ENCODE data around the gene PLOD3. TPM values are rescaled to one million over a fixed set of nuclear protein-coding genes. Genes with fewer than 3 reads are reported as not detected.

PLOD3 gene
- total RNA-seq, 2 experiments from 2014 or later: 9.2 to 30.5 TPM

DNA sequence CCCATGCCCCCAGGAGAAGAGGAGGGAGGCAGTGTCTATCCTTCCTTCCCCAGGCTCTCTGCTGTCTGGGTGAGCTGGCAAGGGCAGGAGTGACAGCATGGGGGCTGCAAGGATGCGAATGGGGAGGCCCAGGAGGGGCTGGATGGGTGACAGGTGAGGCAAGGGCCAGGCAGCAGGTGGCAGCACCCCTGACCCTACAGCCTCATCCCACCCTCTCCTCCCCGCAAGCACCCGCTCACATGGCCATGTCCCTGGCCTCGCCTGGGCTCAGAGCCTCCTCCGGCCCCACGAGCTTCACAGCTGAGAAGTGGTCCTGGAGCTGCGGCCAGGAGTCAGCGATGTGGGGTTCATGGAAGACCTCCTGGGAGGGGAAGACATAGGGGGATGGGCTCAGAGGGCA lies 5.4 kb downstream of the PLOD3 start:
- Histone ChIP-seq H3K4me3 (ENCODE audit: low read depth, low read length, poor library complexity, severe bottlenecking) (no peak overlapping the region), H3K4me2 (ENCODE audit: low read length) (no peak overlapping the region), H4K20me1 (ENCODE audit: insufficient read depth, low read length) (no peaks in the 10 kb centered on the region), H3K27ac (ENCODE audit: low read depth, low read length, poor library complexity, severe bottlenecking) (no peak overlapping the region), H3K9me2 (ENCODE audit: insufficient read depth, low read length) (no peaks in the 10 kb centered on the region), H3K4me1 (ENCODE audit: insufficient read depth, low read length, poor library complexity, severe bottlenecking) (peaks cover 6% of the 10 kb centered on the region), H3K9me3 (ENCODE audit: low read length) (no peaks in the 10 kb centered on the region), H3K36me3 (ENCODE audit: insufficient read depth, low read length) (no peaks in the 10 kb centered on the region), H3K79me2 (ENCODE audit: insufficient read depth, low read depth, low read length) (no peaks in the 10 kb centered on the region), H2AFZ (ENCODE audit: low read length) (no peak overlapping the region)
- intact Hi-C loops (cut with micrococcal nuclease; ENCODE audit: unreplicated experiment): no loop called here
- ChIA-PET POLR2A (no interaction called here), CTCF (ENCODE audit: unreplicated experiment) (no interaction called here)
- BruUV-seq (replicated peaks): no TSS peak
- TF ChIP-seq EZH2phosphoT487 (IDR thresholded peaks at IDR 0.05; ENCODE audit: borderline replicate concordance, low read depth, low read length): no peak
- TF ChIP-seq, protein P1, sequence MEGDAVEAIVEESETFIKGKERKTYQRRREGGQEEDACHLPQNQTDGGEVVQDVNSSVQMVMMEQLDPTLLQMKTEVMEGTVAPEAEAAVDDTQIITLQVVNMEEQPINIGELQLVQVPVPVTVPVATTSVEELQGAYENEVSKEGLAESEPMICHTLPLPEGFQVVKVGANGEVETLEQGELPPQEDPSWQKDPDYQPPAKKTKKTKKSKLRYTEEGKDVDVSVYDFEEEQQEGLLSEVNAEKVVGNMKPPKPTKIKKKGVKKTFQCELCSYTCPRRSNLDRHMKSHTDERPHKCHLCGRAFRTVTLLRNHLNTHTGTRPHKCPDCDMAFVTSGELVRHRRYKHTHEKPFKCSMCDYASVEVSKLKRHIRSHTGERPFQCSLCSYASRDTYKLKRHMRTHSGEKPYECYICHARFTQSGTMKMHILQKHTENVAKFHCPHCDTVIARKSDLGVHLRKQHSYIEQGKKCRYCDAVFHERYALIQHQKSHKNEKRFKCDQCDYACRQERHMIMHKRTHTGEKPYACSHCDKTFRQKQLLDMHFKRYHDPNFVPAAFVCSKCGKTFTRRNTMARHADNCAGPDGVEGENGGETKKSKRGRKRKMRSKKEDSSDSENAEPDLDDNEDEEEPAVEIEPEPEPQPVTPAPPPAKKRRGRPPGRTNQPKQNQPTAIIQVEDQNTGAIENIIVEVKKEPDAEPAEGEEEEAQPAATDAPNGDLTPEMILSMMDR (conservative IDR thresholded peaks at IDR 0.05; ENCODE audit: low read length): no peak
- no peak for DNase-seq (ENCODE audit: low spot score)

GRCh38 chr7:101211501-101211900 lies 5.9 kb downstream of the PLOD3 start:
- Histone ChIP-seq H3K4me1 (ENCODE audit: insufficient read depth, low read length, poor library complexity, severe bottlenecking) (peaks cover 1% of the 10 kb centered on the region), H2AFZ (ENCODE audit: low read length) (no peak overlapping the region), H3K27ac (ENCODE audit: low read depth, low read length, poor library complexity, severe bottlenecking) (no peak overlapping the region), H3K4me2 (ENCODE audit: low read length) (no peak overlapping the region), H3K4me3 (ENCODE audit: low read depth, low read length, poor library complexity, severe bottlenecking) (no peak overlapping the region), H3K9me3 (ENCODE audit: low read length) (no peaks in the 10 kb centered on the region), H3K36me3 (ENCODE audit: insufficient read depth, low read length) (no peaks in the 10 kb centered on the region), H3K79me2 (ENCODE audit: insufficient read depth, low read depth, low read length) (no peaks in the 10 kb centered on the region), H3K9me2 (ENCODE audit: insufficient read depth, low read length) (no peaks in the 10 kb centered on the region), H4K20me1 (ENCODE audit: insufficient read depth, low read length) (no peaks in the 10 kb centered on the region)
- intact Hi-C loops (cut with micrococcal nuclease; ENCODE audit: unreplicated experiment): no loop called here
- POLR2A ChIA-PET: no interaction called here
- no peak for DNase-seq (ENCODE audit: low spot score)
- BruUV-seq (replicated peaks): no TSS peak
- CTCF ChIA-PET (ENCODE audit: unreplicated experiment): no interaction called here
- no peak for TF ChIP-seq EZH2phosphoT487 (IDR thresholded peaks at IDR 0.05; ENCODE audit: borderline replicate concordance, low read depth, low read length)
- TF ChIP-seq, protein P1 (conservative IDR thresholded peaks at IDR 0.05; ENCODE audit: low read length): no peak

- POLR2A ChIA-PET: no interaction called here
Observed at GRCh38 chr7:101210143-101210542, 7.2 kb downstream of the PLOD3 start.

More at GRCh38 chr7:101210143-101210542, 7.2 kb downstream of the PLOD3 start:
- H3K36me3 ChIP-seq (ENCODE audit: insufficient read depth, low read length): no peaks in the 10 kb centered on the region
- H3K4me1 ChIP-seq (ENCODE audit: insufficient read depth, low read length, poor library complexity, severe bottlenecking): no peaks in the 10 kb centered on the region
- intact Hi-C loops (cut with micrococcal nuclease; ENCODE audit: unreplicated experiment): no loop called here
- no peak overlapping the region for H3K4me2 ChIP-seq (ENCODE audit: low read length)
- H3K4me3 ChIP-seq (ENCODE audit: low read depth, low read length, poor library complexity, severe bottlenecking): no peak overlapping the region
- no peaks in the 10 kb centered on the region for H3K79me2 ChIP-seq (ENCODE audit: insufficient read depth, low read depth, low read length)
- H3K9me3 ChIP-seq (ENCODE audit: low read length): no peaks in the 10 kb centered on the region
- H3K27ac ChIP-seq (ENCODE audit: low read depth, low read length, poor library complexity, severe bottlenecking): no peak overlapping the region
- TF ChIP-seq, protein P1 (conservative IDR thresholded peaks at IDR 0.05; ENCODE audit: low read length): no peak
- TF ChIP-seq EZH2phosphoT487 (IDR thresholded peaks at IDR 0.05; ENCODE audit: borderline replicate concordance, low read depth, low read length): no peak
- no peaks in the 10 kb centered on the region for H4K20me1 ChIP-seq (ENCODE audit: insufficient read depth, low read length)
- H2AFZ ChIP-seq (ENCODE audit: low read length): no peak overlapping the region
- CTCF ChIA-PET (ENCODE audit: unreplicated experiment): no interaction called here
- no peak for DNase-seq (ENCODE audit: low spot score)
- H3K9me2 ChIP-seq (ENCODE audit: insufficient read depth, low read length): no peaks in the 10 kb centered on the region
- no TSS peak for BruUV-seq (replicated peaks)
